IMR-90 (cell line): ENCODE results near the gene SDHAF3. TPM values are rescaled to one million over a fixed set of nuclear protein-coding genes. Genes with fewer than 3 reads are reported as not detected.

Experiments used
- ATAC-seq: fragments of 200-7000 bp; cut with Tn5 transposase; 2 replicates; pipeline ENCODE4 v1.9.1; 2020; ENCODE audit warnings: low read depth, mild to moderate bottlenecking, moderate library complexity
- BruUV-seq: library from RNA; stranded (reverse); fragments of 400-500 nt; replicated peaks from 2 replicates; lab custom pipeline; 2021; lab: Mats Ljungman, UMichigan
- CTCF ChIA-PET: fragments of 300-600 bp; formaldehyde crosslinking; extraction: SDS; loops from one replicate; lab custom pipeline; 2021; ENCODE audit warnings: antibody characterized with exemption; lab: Yijun Ruan, JAX
- POLR2A ChIA-PET: fragments of 300-600 bp; sonication (Branson Sonifier 250); formaldehyde crosslinking; loops from one replicate; lab custom pipeline; 2022; ENCODE audit warnings: antibody characterized with exemption; ENCODE audit not compliant: unreplicated experiment; lab: Charles Lee
- DNase-seq: peaks from one replicate; pipeline ENCODE4 v3.0.0; 2013
- H2AFZ ChIP-seq: replicated peaks from 2 replicates; pipeline ENCODE3; 2013; ENCODE audit warnings: low read length, mild to moderate bottlenecking; ENCODE audit not compliant: poor library complexity
- H2AK5ac ChIP-seq: 2 replicates; pipeline ENCODE4 v1.6.1; 2013; ENCODE audit warnings: low read depth, low read length, inconsistent platforms
- H2AK9ac ChIP-seq: replicated peaks from 2 replicates; pipeline ENCODE3; 2013; ENCODE audit warnings: mild to moderate bottlenecking, low read depth, low read length, moderate library complexity; ENCODE audit not compliant: poor library complexity
- H2BK120ac ChIP-seq: 2 replicates; pipeline ENCODE4 v1.6.1; 2013; ENCODE audit warnings: low read depth, low read length, inconsistent platforms
- H2BK15ac ChIP-seq: 3 replicates; pipeline ENCODE4 v1.6.1; 2013; ENCODE audit warnings: low read depth, low read length, inconsistent platforms
- H2BK20ac ChIP-seq: 2 replicates; pipeline ENCODE4 v1.6.1; 2013; ENCODE audit warnings: low read depth, mild to moderate bottlenecking, inconsistent platforms, low read length, moderate library complexity
- H2BK5ac ChIP-seq: 2 replicates; pipeline ENCODE4 v1.6.1; 2013; ENCODE audit warnings: mild to moderate bottlenecking, low read depth, low read length, inconsistent platforms; ENCODE audit not compliant: poor library complexity, severe bottlenecking
- H3K14ac ChIP-seq: replicated peaks from 2 replicates; pipeline ENCODE4 v1.6.1; 2013; ENCODE audit warnings: low read depth, low read length, inconsistent platforms
- H3K18ac ChIP-seq: 2 replicates; pipeline ENCODE4 v1.6.1; 2013; ENCODE audit warnings: low read depth, low read length, control low read depth
- H3K23ac ChIP-seq: 2 replicates; pipeline ENCODE4 v1.6.1; 2013; ENCODE audit warnings: low read depth, low read length, inconsistent platforms
- H3K27ac ChIP-seq: 2 replicates; pipeline ENCODE4 v1.5.1; 2013; ENCODE audit warnings: mild to moderate bottlenecking, control low read depth, low read length; ENCODE audit not compliant: insufficient read depth
- H3K27me3 ChIP-seq: 2 replicates; pipeline ENCODE4 v1.6.1; 2013; ENCODE audit warnings: low read length; ENCODE audit not compliant: control insufficient read depth, insufficient read depth
- H3K36me3 ChIP-seq: 2 replicates; pipeline ENCODE4 v1.6.1; 2013; ENCODE audit warnings: low read length, mixed read lengths; ENCODE audit not compliant: control insufficient read depth, insufficient read depth
- H3K4ac ChIP-seq: 2 replicates; pipeline ENCODE4 v1.6.1; 2013; ENCODE audit warnings: low read depth, low read length, inconsistent platforms
- H3K4me1 ChIP-seq: 2 replicates; pipeline ENCODE4 v1.6.1; 2013; ENCODE audit warnings: low read length, mixed read lengths; ENCODE audit not compliant: control insufficient read depth, insufficient read depth
- H3K4me2 ChIP-seq: 2 replicates; pipeline ENCODE4 v1.6.1; 2013; ENCODE audit warnings: low read depth, mild to moderate bottlenecking, control low read depth, low read length, moderate library complexity
- H3K4me3 ChIP-seq: 2 replicates; pipeline ENCODE4 v1.5.1; 2013; ENCODE audit warnings: low read depth, mild to moderate bottlenecking, control low read depth, low read length, moderate library complexity; ENCODE audit not compliant: insufficient read depth
- H3K56ac ChIP-seq: 2 replicates; pipeline ENCODE4 v1.6.1; 2013; ENCODE audit warnings: low read length, inconsistent platforms; ENCODE audit not compliant: insufficient read depth; ENCODE audit errors: extremely low read depth
- H3K79me1 ChIP-seq, 2 experiments: 2 replicates each; pipeline ENCODE4 v1.6.1; 2013; ENCODE audit warnings: low read length in 2 of 2, inconsistent platforms in 1 of 2, low read depth in 1 of 2
- H3K9ac ChIP-seq: 2 replicates; pipeline ENCODE4 v1.6.1; 2013; ENCODE audit warnings: low read depth, low read length, control low read depth
- H3K9me1 ChIP-seq: 2 replicates; pipeline ENCODE4 v1.6.1; 2013; ENCODE audit warnings: low read length, inconsistent platforms; ENCODE audit not compliant: insufficient read depth
- H3K9me3 ChIP-seq: 2 replicates; pipeline ENCODE4 v1.6.1; 2013; ENCODE audit warnings: low read length; ENCODE audit not compliant: control insufficient read depth, insufficient read depth
- H4K20me1 ChIP-seq: 2 replicates; pipeline ENCODE4 v1.6.1; 2013; ENCODE audit warnings: low read length, inconsistent platforms; ENCODE audit not compliant: insufficient read depth
- H4K5ac ChIP-seq: 2 replicates; pipeline ENCODE4 v1.6.1; 2013; ENCODE audit warnings: mild to moderate bottlenecking, low read depth, low read length, control low read depth
- H4K8ac ChIP-seq, 2 experiments: 2 replicates each; pipeline ENCODE4 v1.6.1; 2013; ENCODE audit warnings: low read depth in 2 of 2, low read length in 2 of 2, control low read depth in 1 of 2, inconsistent platforms in 1 of 2
- H4K91ac ChIP-seq: 2 replicates; pipeline ENCODE4 v1.6.1; 2013; ENCODE audit warnings: low read depth, low read length, inconsistent platforms; ENCODE audit not compliant: insufficient read depth
- BHLHE40 ChIP-seq: fragments of 150-350 bp; IDR thresholded peaks from 2 replicates; pipeline ENCODE4 v1.6.1; 2016; ENCODE audit warnings: mild to moderate bottlenecking, low read depth, low read length
- CEBPB ChIP-seq: IDR thresholded peaks from 2 replicates; pipeline ENCODE4 v1.6.1; 2012; ENCODE audit warnings: low read depth, low read length, improper control_type of control experiment
- CHD1 ChIP-seq: IDR thresholded peaks from 2 replicates; pipeline ENCODE4 v1.6.1; 2012; ENCODE audit warnings: low read depth, low read length, improper control_type of control experiment
- FOS ChIP-seq: fragments of 150-350 bp; IDR thresholded peaks from 2 replicates; pipeline ENCODE4 v1.6.1; 2016; ENCODE audit warnings: low read depth, low read length
- MAFK ChIP-seq: IDR thresholded peaks from 2 replicates; pipeline ENCODE4 v1.6.1; 2012; ENCODE audit warnings: low read depth, low read length, improper control_type of control experiment
- MAZ ChIP-seq: IDR thresholded peaks from 2 replicates; pipeline ENCODE4 v1.6.1; 2012; ENCODE audit warnings: low read depth, mild to moderate bottlenecking, low read length, improper control_type of control experiment, moderate library complexity, borderline replicate concordance
- MXI1 ChIP-seq: IDR thresholded peaks from 2 replicates; pipeline ENCODE4 v1.6.1; 2012; ENCODE audit warnings: low read depth, mild to moderate bottlenecking, low read length, moderate library complexity, borderline replicate concordance
- NFE2L2 ChIP-seq: fragments of 150-350 bp; IDR thresholded peaks from 2 replicates; pipeline ENCODE4 v1.6.1; 2016; ENCODE audit warnings: low read depth, mild to moderate bottlenecking, low read length
- POLR2A ChIP-seq: IDR thresholded peaks from 2 replicates; pipeline ENCODE4 v1.6.1; 2012; ENCODE audit warnings: mild to moderate bottlenecking, low read depth, low read length
- RAD21 ChIP-seq: IDR thresholded peaks from 2 replicates; pipeline ENCODE4 v1.6.1; 2012; ENCODE audit warnings: low read length, improper control_type of control experiment
- RCOR1 ChIP-seq: IDR thresholded peaks from 2 replicates; pipeline ENCODE4 v1.6.1; 2012; ENCODE audit warnings: mild to moderate bottlenecking, low read length, improper control_type of control experiment; ENCODE audit not compliant: insufficient replicate concordance
- RFX5 ChIP-seq: IDR thresholded peaks from 2 replicates; pipeline ENCODE4 v1.8.0; 2012; ENCODE audit warnings: low read depth, mild to moderate bottlenecking, low read length, moderate library complexity
- SMC3 ChIP-seq: fragments of 150-350 bp; IDR thresholded peaks from 2 replicates; pipeline ENCODE4 v1.6.1; 2016; ENCODE audit warnings: low read depth, mild to moderate bottlenecking, antibody characterized with exemption, low read length, moderate library complexity
- USF2 ChIP-seq: fragments of 150-350 bp; IDR thresholded peaks from 2 replicates; pipeline ENCODE4 v1.6.1; 2017; ENCODE audit warnings: mild to moderate bottlenecking, antibody characterized with exemption, low read length, low read depth
- WGBS, 2 experiments: methylation state at CpG; one replicate each; pipeline versions ENCODE4 v1.1.5 to v1.1.7; 2013; ENCODE audit warnings: missing lambda C conversion rate in 2 of 2; ENCODE audit not compliant: insufficient read length in 1 of 2; ENCODE audit errors: extremely low coverage in 2 of 2; 5-methylcytosine and 5-hydroxymethylcytosine counted together
- dilution Hi-C: fragments of 300-500 bp; cut with HindIII; formaldehyde crosslinking; loops from one replicate; pipeline ENCODE4 v1.14.3; 2018; ENCODE audit warnings: low sequenced_read_pairs; ENCODE audit not compliant: unreplicated experiment
- in situ Hi-C: fragments of 300-500 bp; cut with MboI; formaldehyde crosslinking; loops from 3 replicates; pipeline ENCODE4 v1.14.3; 2019; ENCODE audit warnings: low sequenced_read_pairs, inconsistent platforms, mixed read lengths
- intact Hi-C: fragments of 100-400 bp; cut with micrococcal nuclease; formaldehyde crosslinking; loops from 2 replicates; pipeline ENCODE4 v1.10.0; 2022
- polyA plus RNA-seq, 3 experiments: library from polyadenylated mRNA; depleted of rRNA; stranded (reverse); fragments of >200 nt; gene quantifications; 2 replicates each; pipeline ENCODE4 v1.2.3, GENCODE V29; 2012; ENCODE audit warnings: low replicate concordance in 1 of 3
- total RNA-seq: library from RNA; depleted of rRNA; stranded (reverse); fragments of >200 nt; gene quantifications from 2 replicates; pipeline ENCODE4 v1.2.3, GENCODE V29; 2012
- TF ChIP-seq, protein P1 (sequence below): conservative IDR thresholded peaks from 2 replicates; pipeline ENCODE4 v1.5.1; 2012; ENCODE audit warnings: mild to moderate bottlenecking, low read depth, low read length, improper control_type of control experiment
- TF ChIP-seq, protein P2 (sequence below): fragments of 150-350 bp; IDR thresholded peaks from 2 replicates; pipeline ENCODE4 v1.6.1; 2016; ENCODE audit warnings: low read depth, mild to moderate bottlenecking, low read length, moderate library complexity, borderline replicate concordance

SDHAF3 gene
- total and polyA plus RNA-seq, 2 of the 4 experiments (the other 2 are of a cell fraction) = 5.7 to 6.1 TPM

- H2BK20ac ChIP-seq = no peak overlapping the region
- no peak overlapping the region for H3K27ac ChIP-seq
- no peak for TF ChIP-seq BHLHE40
- TF ChIP-seq, protein P1, sequence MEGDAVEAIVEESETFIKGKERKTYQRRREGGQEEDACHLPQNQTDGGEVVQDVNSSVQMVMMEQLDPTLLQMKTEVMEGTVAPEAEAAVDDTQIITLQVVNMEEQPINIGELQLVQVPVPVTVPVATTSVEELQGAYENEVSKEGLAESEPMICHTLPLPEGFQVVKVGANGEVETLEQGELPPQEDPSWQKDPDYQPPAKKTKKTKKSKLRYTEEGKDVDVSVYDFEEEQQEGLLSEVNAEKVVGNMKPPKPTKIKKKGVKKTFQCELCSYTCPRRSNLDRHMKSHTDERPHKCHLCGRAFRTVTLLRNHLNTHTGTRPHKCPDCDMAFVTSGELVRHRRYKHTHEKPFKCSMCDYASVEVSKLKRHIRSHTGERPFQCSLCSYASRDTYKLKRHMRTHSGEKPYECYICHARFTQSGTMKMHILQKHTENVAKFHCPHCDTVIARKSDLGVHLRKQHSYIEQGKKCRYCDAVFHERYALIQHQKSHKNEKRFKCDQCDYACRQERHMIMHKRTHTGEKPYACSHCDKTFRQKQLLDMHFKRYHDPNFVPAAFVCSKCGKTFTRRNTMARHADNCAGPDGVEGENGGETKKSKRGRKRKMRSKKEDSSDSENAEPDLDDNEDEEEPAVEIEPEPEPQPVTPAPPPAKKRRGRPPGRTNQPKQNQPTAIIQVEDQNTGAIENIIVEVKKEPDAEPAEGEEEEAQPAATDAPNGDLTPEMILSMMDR = no peak
- TF ChIP-seq SMC3 = no peak
- TF ChIP-seq RCOR1 = no peak
- no peak for TF ChIP-seq POLR2A
- no peak for TF ChIP-seq MXI1
- no peak for TF ChIP-seq FOS
- TF ChIP-seq USF2 = no peak
- TF ChIP-seq RAD21 = no peak
- no peak for TF ChIP-seq NFE2L2
- no peak for TF ChIP-seq CHD1
- no peak for TF ChIP-seq MAFK
- TF ChIP-seq MAZ = no peak
- TF ChIP-seq RFX5 = no peak
- TF ChIP-seq, protein P2, sequence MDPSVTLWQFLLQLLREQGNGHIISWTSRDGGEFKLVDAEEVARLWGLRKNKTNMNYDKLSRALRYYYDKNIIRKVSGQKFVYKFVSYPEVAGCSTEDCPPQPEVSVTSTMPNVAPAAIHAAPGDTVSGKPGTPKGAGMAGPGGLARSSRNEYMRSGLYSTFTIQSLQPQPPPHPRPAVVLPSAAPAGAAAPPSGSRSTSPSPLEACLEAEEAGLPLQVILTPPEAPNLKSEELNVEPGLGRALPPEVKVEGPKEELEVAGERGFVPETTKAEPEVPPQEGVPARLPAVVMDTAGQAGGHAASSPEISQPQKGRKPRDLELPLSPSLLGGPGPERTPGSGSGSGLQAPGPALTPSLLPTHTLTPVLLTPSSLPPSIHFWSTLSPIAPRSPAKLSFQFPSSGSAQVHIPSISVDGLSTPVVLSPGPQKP = no peak
- no peak for TF ChIP-seq CEBPB
- H2BK5ac ChIP-seq = no peak overlapping the region
- no peak overlapping the region for H3K9ac ChIP-seq
- WGBS, 2 experiments = no CpG with 5 or more reads among the region's 1 CpG
- H3K14ac ChIP-seq = no peak overlapping the region
- H4K91ac ChIP-seq = no peak overlapping the region
- no peaks in the 10 kb centered on the region for H3K36me3 ChIP-seq
- no peak overlapping the region for H3K4ac ChIP-seq
- CTCF ChIA-PET = interaction anchor here (1.0 kb wide), 1 partner anchor 24 kb away, joined by 3 read pairs; no protein-coding TSS in a partner anchor
- no peak overlapping the region for H4K5ac ChIP-seq
- H2AK9ac ChIP-seq = no peak overlapping the region
- ATAC-seq (peak; percentile 56), DNase-seq (peak; percentile 49)
- in situ Hi-C loops (loop anchor here (10.0 kb wide), 1 partner anchor 685 kb away; no protein-coding TSS in a partner anchor), intact Hi-C loops (no loop called here), dilution Hi-C loops (no loop called here)
- no peaks in the 10 kb centered on the region for H4K20me1 ChIP-seq
- H2BK15ac ChIP-seq = no peak overlapping the region
- H3K4me3 ChIP-seq = no peak overlapping the region
- no peak overlapping the region for H3K4me2 ChIP-seq
- BruUV-seq = no TSS peak
- H2AK5ac ChIP-seq = no peak overlapping the region
- no peaks in the 10 kb centered on the region for H3K9me3 ChIP-seq
- H4K8ac ChIP-seq = no peak overlapping the region
- no peak overlapping the region for H3K56ac ChIP-seq
- POLR2A ChIA-PET = no interaction called here
- no peak overlapping the region for H3K23ac ChIP-seq
- H3K27me3 ChIP-seq = no peaks in the 10 kb centered on the region
- no peak overlapping the region for H3K18ac ChIP-seq
- H2BK120ac ChIP-seq = no peak overlapping the region
- H3K79me1 ChIP-seq = no peaks in the 10 kb centered on the region; a peak in 1 of 4 replicates
- no peaks in the 10 kb centered on the region for H3K9me1 ChIP-seq
- no peaks in the 10 kb centered on the region for H3K4me1 ChIP-seq
- no peak overlapping the region for H2AFZ ChIP-seq
Measured at GRCh38 chr7:97149843-97150242, 32.3 kb downstream of the SDHAF3 start.
